ENCODE measurements around the gene RNF121.

Gene RNF121

GRCh38 chr11:71991494-71991893 is 62.6 kb downstream of the RNF121 start:
- DNase-seq: no peak

- DNase-seq: no peak
Measured at GRCh38 chr11:71992136-71992730, 63.4 kb downstream of the RNF121 start.

- DNase-seq: no peak
Measured at GRCh38 chr11:71994786-71995185, 65.9 kb downstream of the RNF121 start.

GRCh38 chr11:71995726-71996291 is 67.0 kb downstream of the RNF121 start:
- no peak for DNase-seq

GRCh38 chr11:71996517-71996916 is 67.7 kb downstream of the RNF121 start:
- DNase-seq: no peak

GRCh38 chr11:71996946-71997345 is 68.1 kb downstream of the RNF121 start:
- no peak for DNase-seq

GRCh38 chr11:71997594-71997993 is 68.7 kb downstream of the RNF121 start:
- DNase-seq: no peak

- DNase-seq: no peak
Measured at GRCh38 chr11:71998061-71998460, 69.2 kb downstream of the RNF121 start.

- DNase-seq: no peak
Measured at GRCh38 chr11:71998649-71999310, 69.9 kb downstream of the RNF121 start, which contains the start of gene IL18BP. IL18BP (plus strand) TSS chr11:71998909; CDS start chr11:71999985, 1,076 bp downstream.

- no peak for DNase-seq
Measured at GRCh38 chr11:71999362-71999761, 70.5 kb downstream of the RNF121 start.

- DNase-seq: no peak
Measured at GRCh38 chr11:71999798-72000197, 71.0 kb downstream of the RNF121 start.

- no peak for DNase-seq
Measured at GRCh38 chr11:72000202-72000867, 71.5 kb downstream of the RNF121 start.

GRCh38 chr11:72001285-72001684 is 72.4 kb downstream of the RNF121 start:
- no peak for DNase-seq

GRCh38 chr11:72001834-72002591 is 73.2 kb downstream of the RNF121 start:
- DNase-seq: no peak

GRCh38 chr11:72002841-72003775 is 74.3 kb downstream of the RNF121 start:
- no peak for DNase-seq

GRCh38 chr11:72003776-72004171 is 74.9 kb downstream of the RNF121 start:
- DNase-seq: no peak

GRCh38 chr11:72004515-72005346 is 75.9 kb downstream of the RNF121 start:
- no peak for DNase-seq

- peak; percentile 30 for DNase-seq
Measured at GRCh38 chr11:72005347-72006260, 76.8 kb downstream of the RNF121 start.

GRCh38 chr11:72006309-72007088 is 77.7 kb downstream of the RNF121 start:
- DNase-seq: no peak

Data from DMS79 (cell line).